ENCODE measurements around the gene BBS12.

BBS12 gene

GRCh38 chr4:122692641-122693520, 39.6 kb upstream of the BBS12 start:
- H2AFZ ChIP-seq (ENCODE audit: low read depth, low read length, severe bottlenecking), result no peak overlapping the region
- no peak overlapping the region for H3K4me3 ChIP-seq (ENCODE audit: insufficient read depth, low read length, poor library complexity, severe bottlenecking)
- no peaks in the 10 kb centered on the region for H3K79me2 ChIP-seq (ENCODE audit: insufficient read depth, low read length)
- no peaks in the 10 kb centered on the region for H3K27me3 ChIP-seq (ENCODE audit: low read length)
- no peak overlapping the region for H3K9ac ChIP-seq (ENCODE audit: low read length)
- no peak overlapping the region for H3K4me2 ChIP-seq (ENCODE audit: low read depth, low read length, poor library complexity, severe bottlenecking)
- H3F3A ChIP-seq (ENCODE audit: insufficient read depth), result no peaks in the 10 kb centered on the region
- no peaks in the 10 kb centered on the region for H3K9me3 ChIP-seq (ENCODE audit: insufficient read depth, low read length)
- no peaks in the 10 kb centered on the region for H4K20me1 ChIP-seq (ENCODE audit: low read depth, low read length)
- no peak overlapping the region for H3K27ac ChIP-seq (ENCODE audit: low read depth, low read length)
- H3K36me3 ChIP-seq (ENCODE audit: low read length), result no peaks in the 10 kb centered on the region
- no peaks in the 10 kb centered on the region for H3K9me2 ChIP-seq (replicated peaks; ENCODE audit: insufficient read depth, low read length)
- TF ChIP-seq EZH2phosphoT487 (conservative IDR thresholded peaks at IDR 0.05; ENCODE audit: low read length) (no peak), CTCF (IDR thresholded peaks at IDR 0.05; ENCODE audit: insufficient read depth, low read length, poor library complexity, severe bottlenecking) (no peak)

- Histone ChIP-seq H2AFZ (ENCODE audit: low read depth, low read length, severe bottlenecking) (no peak overlapping the region), H3K79me2 (ENCODE audit: insufficient read depth, low read length) (no peaks in the 10 kb centered on the region), H3K27ac (ENCODE audit: low read depth, low read length) (no peak overlapping the region), H3F3A (ENCODE audit: insufficient read depth) (no peaks in the 10 kb centered on the region), H3K4me2 (ENCODE audit: low read depth, low read length, poor library complexity, severe bottlenecking) (no peak overlapping the region), H3K4me3 (ENCODE audit: insufficient read depth, low read length, poor library complexity, severe bottlenecking) (no peak overlapping the region), H3K36me3 (ENCODE audit: low read length) (no peaks in the 10 kb centered on the region), H3K27me3 (ENCODE audit: low read length) (no peaks in the 10 kb centered on the region), H4K20me1 (ENCODE audit: low read depth, low read length) (no peaks in the 10 kb centered on the region), H3K9me3 (ENCODE audit: insufficient read depth, low read length) (no peaks in the 10 kb centered on the region), H3K9ac (ENCODE audit: low read length) (no peak overlapping the region), H3K9me2 (replicated peaks; ENCODE audit: insufficient read depth, low read length) (no peaks in the 10 kb centered on the region)
- no peak for TF ChIP-seq EZH2phosphoT487 (conservative IDR thresholded peaks at IDR 0.05; ENCODE audit: low read length)
- no peak for TF ChIP-seq CTCF (IDR thresholded peaks at IDR 0.05; ENCODE audit: insufficient read depth, low read length, poor library complexity, severe bottlenecking)
These were observed 37.3 kb upstream of the BBS12 start for GRCh38 chr4:122695226-122695625.

GRCh38 chr4:122700178-122700725, 32.3 kb upstream of the BBS12 start:
- Histone ChIP-seq H3K36me3 (ENCODE audit: low read length) (no peaks in the 10 kb centered on the region), H3K9ac (ENCODE audit: low read length) (no peak overlapping the region), H3K9me3 (ENCODE audit: insufficient read depth, low read length) (no peaks in the 10 kb centered on the region), H3K27ac (ENCODE audit: low read depth, low read length) (no peak overlapping the region), H4K20me1 (ENCODE audit: low read depth, low read length) (no peaks in the 10 kb centered on the region), H3K4me2 (ENCODE audit: low read depth, low read length, poor library complexity, severe bottlenecking) (no peak overlapping the region), H3K79me2 (ENCODE audit: insufficient read depth, low read length) (no peaks in the 10 kb centered on the region), H3K27me3 (ENCODE audit: low read length) (no peaks in the 10 kb centered on the region), H2AFZ (ENCODE audit: low read depth, low read length, severe bottlenecking) (no peak overlapping the region), H3K4me3 (ENCODE audit: insufficient read depth, low read length, poor library complexity, severe bottlenecking) (no peak overlapping the region), H3F3A (ENCODE audit: insufficient read depth) (no peaks in the 10 kb centered on the region), H3K9me2 (replicated peaks; ENCODE audit: insufficient read depth, low read length) (no peaks in the 10 kb centered on the region)
- no peak for TF ChIP-seq CTCF (IDR thresholded peaks at IDR 0.05; ENCODE audit: insufficient read depth, low read length, poor library complexity, severe bottlenecking)
- no peak for TF ChIP-seq EZH2phosphoT487 (conservative IDR thresholded peaks at IDR 0.05; ENCODE audit: low read length)

Data from SU-DHL-6 (cell line).